Peyer's patch (tissue), 4 donors: Measurements from ENCODE around the gene TNRC6A. TPM values are rescaled to one million over a fixed set of nuclear protein-coding genes. Genes with fewer than 3 reads are reported as not detected.

Source experiments
- DNase-seq, 3 donors: peaks; one replicate each; pipeline ENCODE4 v3.0.0-alpha.2; 2017 to 2019
- H3K27ac ChIP-seq, 4 donors: fragments of 200-600 bp; sonication (generic); one replicate each; pipeline ENCODE4 v1.5.1; 2016 to 2019
- H3K27me3 ChIP-seq, 2 donors: fragments of 200-600 bp; sonication (generic); one replicate each; pipeline ENCODE4 v1.5.1; 2019
- H3K36me3 ChIP-seq, 3 donors: fragments of 200-600 bp; sonication (generic); one replicate each; pipeline ENCODE4 v1.5.1; 2016 to 2019
- H3K4me1 ChIP-seq, 4 donors: fragments of 200-600 bp; sonication (generic); one replicate each; pipeline ENCODE4 v1.5.1; 2016 to 2019
- H3K4me3 ChIP-seq, 4 donors: fragments of 200-600 bp; sonication (generic); 1 replicate in 3 of 4; 2 replicates in 1 of 4; pipeline ENCODE4 v1.5.1; 2016 to 2019; ENCODE audit warnings: mild to moderate bottlenecking in 1 of 4
- H3K9me3 ChIP-seq, 4 donors: fragments of 200-600 bp; sonication (generic); one replicate each; pipeline ENCODE4 v1.5.1; 2016 to 2019; ENCODE audit warnings: mild to moderate bottlenecking in 1 of 4
- POLR2A ChIP-seq, 2 donors: fragments of 450-650 bp; IDR thresholded peaks; one replicate each; pipeline ENCODE4 v1.5.1; 2017; ENCODE audit warnings: antibody characterized with exemption in 2 of 2, mild to moderate bottlenecking in 2 of 2, moderate library complexity in 2 of 2
- total RNA-seq, 4 donors: library from RNA; depleted of rRNA; stranded (reverse); fragments of >200 nt; gene quantifications; one replicate each; pipeline ENCODE4 v1.1.0, GENCODE V29; 2016
- TF ChIP-seq, protein P1 (sequence below), 6 experiments: fragments of 450-650 bp in 4 of 6; fragments of 200-600 bp in 2 of 6; sonication (generic) in 1 of 6; IDR thresholded peaks; one replicate each; pipeline ENCODE4 v1.5.1; 2017 to 2019; ENCODE audit warnings: antibody characterized with exemption in 6 of 6, mild to moderate bottlenecking in 3 of 6, moderate library complexity in 1 of 6

The TNRC6A gene
- total RNA-seq, 4 donors from 2014 or later = 47.3 to 316 (median 85.5) TPM

DNA sequence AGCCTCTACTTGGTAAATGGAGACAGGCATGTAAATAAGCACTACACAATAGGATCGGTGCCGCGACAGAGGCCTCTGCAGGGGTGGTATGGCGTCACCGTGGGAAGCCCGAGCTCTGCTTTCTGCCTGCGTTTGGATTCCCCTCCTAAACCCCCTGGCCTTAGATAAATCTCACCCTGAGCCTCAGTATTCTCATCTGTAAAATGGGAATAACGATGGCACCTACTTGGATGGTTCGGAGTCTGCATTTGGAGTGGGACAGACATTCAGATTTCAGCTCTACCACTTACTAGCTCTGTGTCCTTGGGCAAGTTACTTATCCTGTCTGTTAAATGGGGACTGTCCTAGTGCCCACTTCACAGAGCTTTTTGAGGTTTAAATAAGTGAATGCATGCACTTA is 42.8 kb upstream of the TNRC6A start:
- no peak for TF ChIP-seq POLR2A (IDR thresholded peaks at IDR 0.05)
- TF ChIP-seq, protein P1, sequence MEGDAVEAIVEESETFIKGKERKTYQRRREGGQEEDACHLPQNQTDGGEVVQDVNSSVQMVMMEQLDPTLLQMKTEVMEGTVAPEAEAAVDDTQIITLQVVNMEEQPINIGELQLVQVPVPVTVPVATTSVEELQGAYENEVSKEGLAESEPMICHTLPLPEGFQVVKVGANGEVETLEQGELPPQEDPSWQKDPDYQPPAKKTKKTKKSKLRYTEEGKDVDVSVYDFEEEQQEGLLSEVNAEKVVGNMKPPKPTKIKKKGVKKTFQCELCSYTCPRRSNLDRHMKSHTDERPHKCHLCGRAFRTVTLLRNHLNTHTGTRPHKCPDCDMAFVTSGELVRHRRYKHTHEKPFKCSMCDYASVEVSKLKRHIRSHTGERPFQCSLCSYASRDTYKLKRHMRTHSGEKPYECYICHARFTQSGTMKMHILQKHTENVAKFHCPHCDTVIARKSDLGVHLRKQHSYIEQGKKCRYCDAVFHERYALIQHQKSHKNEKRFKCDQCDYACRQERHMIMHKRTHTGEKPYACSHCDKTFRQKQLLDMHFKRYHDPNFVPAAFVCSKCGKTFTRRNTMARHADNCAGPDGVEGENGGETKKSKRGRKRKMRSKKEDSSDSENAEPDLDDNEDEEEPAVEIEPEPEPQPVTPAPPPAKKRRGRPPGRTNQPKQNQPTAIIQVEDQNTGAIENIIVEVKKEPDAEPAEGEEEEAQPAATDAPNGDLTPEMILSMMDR (IDR thresholded peaks at IDR 0.05) = no peak
- Histone ChIP-seq H3K4me1 (no peaks in the 10 kb centered on the region), H3K27ac (peak overlapping the region in 2 of 4 donors; percentile 42 to 43), H3K36me3 (no peaks in the 10 kb centered on the region), H3K27me3 (no peaks in the 10 kb centered on the region), H3K4me3 (no peak overlapping the region), H3K9me3 (no peaks in the 10 kb centered on the region)
- no peak for DNase-seq

DNA sequence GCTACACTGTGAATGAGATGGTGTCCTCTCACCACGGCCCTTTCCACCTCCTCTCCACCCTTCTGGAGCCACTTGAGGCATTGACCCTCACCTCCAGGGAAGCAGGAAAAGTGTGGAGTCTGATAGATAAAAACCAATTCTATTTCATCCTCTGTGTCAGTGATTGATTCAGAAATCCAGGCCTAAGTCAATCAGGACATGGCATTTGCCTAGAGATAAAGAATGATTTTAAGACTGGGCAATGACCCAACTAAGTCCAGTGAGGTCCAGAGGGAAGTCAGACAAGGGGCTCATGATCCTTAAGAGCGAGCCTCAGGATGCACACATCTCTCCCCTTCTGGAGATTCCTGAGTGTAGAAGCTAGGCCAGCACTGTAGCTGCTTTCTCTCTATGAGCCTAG is 41.1 kb upstream of the TNRC6A start:
- TF ChIP-seq POLR2A (IDR thresholded peaks at IDR 0.05) = no peak
- TF ChIP-seq, protein P1 (IDR thresholded peaks at IDR 0.05) = no peak
- no peaks in the 10 kb centered on the region for H3K36me3 ChIP-seq

DNA sequence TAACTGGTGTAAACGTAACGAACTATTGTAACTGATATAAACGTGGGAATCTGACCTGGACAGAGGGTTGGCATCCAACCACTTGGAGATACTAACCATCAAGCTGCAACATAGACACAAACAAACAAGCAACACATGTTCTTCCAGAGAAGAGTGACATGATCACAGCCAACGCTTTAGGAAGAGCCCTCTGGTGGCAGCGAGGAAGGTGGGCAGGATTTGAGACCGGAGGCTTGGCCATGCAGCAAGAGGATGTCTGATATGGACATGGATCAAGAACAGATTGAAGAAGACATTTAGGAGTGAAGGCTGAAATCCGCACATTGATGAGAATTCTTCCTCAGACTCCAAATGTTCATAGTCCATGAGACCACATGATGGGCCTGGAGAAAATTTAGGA is 40.3 kb upstream of the TNRC6A start:
- Histone ChIP-seq H3K27me3 (no peaks in the 10 kb centered on the region), H3K4me1 (no peaks in the 10 kb centered on the region), H3K36me3 (no peaks in the 10 kb centered on the region), H3K27ac (no peak overlapping the region), H3K4me3 (no peak overlapping the region), H3K9me3 (no peaks in the 10 kb centered on the region)
- no peak for DNase-seq
- TF ChIP-seq, protein P1 (IDR thresholded peaks at IDR 0.05) = peak in 4 of 6 experiments; percentile 20 to 33 (median 27)
- TF ChIP-seq POLR2A (IDR thresholded peaks at IDR 0.05) = no peak

More for the DNA sequence above, 41.1 kb upstream of the TNRC6A start:
- no peaks in the 10 kb centered on the region for H3K9me3 ChIP-seq
- no peak overlapping the region for H3K27ac ChIP-seq
- no peak for DNase-seq
- no peaks in the 10 kb centered on the region for H3K4me1 ChIP-seq
- H3K27me3 ChIP-seq = no peaks in the 10 kb centered on the region
- H3K4me3 ChIP-seq = no peak overlapping the region

DNA sequence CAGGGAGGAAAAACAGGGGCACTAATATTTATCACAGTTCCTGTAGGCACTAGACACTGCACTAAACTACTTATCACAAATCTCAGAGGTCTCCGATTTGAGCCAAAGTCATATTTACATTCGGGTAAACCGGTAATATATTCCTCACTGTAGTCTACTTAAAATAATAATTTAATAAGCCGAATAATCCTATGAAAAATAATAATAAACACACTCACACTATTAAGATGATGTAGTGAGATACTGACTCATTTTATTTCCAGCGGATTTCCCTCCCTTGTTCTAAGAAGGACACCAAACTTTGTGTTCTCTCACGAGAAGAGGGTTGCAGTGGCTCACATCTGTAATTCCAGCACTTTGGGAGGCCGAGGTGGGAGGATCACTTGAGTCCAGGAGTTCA is 36.6 kb upstream of the TNRC6A start:
- Histone ChIP-seq H3K9me3 (no peaks in the 10 kb centered on the region), H3K27ac (no peak overlapping the region), H3K36me3 (no peaks in the 10 kb centered on the region), H3K4me1 (no peaks in the 10 kb centered on the region), H3K27me3 (no peaks in the 10 kb centered on the region), H3K4me3 (no peak overlapping the region)
- no peak for TF ChIP-seq POLR2A (IDR thresholded peaks at IDR 0.05)
- TF ChIP-seq, protein P1 (IDR thresholded peaks at IDR 0.05) = no peak
- DNase-seq = no peak

- H3K27ac ChIP-seq = no peak overlapping the region
- no peaks in the 10 kb centered on the region for H3K9me3 ChIP-seq
- no peaks in the 10 kb centered on the region for H3K36me3 ChIP-seq
- no peak for DNase-seq
- no peaks in the 10 kb centered on the region for H3K27me3 ChIP-seq
- H3K4me3 ChIP-seq = no peak overlapping the region
- no peak for TF ChIP-seq POLR2A (IDR thresholded peaks at IDR 0.05)
- TF ChIP-seq, protein P1 (IDR thresholded peaks at IDR 0.05) = no peak
- no peaks in the 10 kb centered on the region for H3K4me1 ChIP-seq
Observed at GRCh38 chr16:24694931-24695330, 34.5 kb upstream of the TNRC6A start.

DNA sequence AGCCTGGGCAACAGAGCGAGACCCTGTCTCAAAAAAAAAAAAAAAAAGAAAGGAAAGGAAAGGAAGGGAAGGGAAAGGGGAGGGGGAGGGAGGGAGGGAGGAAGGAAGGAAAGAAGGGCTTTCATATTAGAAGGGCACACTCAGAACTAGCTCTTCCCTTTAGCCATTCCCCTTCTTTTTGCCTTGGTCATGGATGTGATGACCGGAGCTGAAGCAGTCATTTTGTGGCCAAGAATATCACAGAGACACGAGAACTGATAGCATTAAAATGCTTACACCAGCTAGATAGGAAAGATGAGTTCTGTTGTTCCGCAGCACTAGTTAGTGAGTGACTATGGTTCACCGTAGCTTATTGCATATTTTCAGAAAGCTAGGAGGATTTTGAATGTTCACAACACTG is 32.8 kb upstream of the TNRC6A start:
- H3K4me1 ChIP-seq = peaks cover 0 to 6% (median 0%) of the 10 kb centered on the region in 4 donors
- H3K27me3 ChIP-seq = no peaks in the 10 kb centered on the region
- no peaks in the 10 kb centered on the region for H3K9me3 ChIP-seq
- no peak overlapping the region for H3K27ac ChIP-seq
- no peak overlapping the region for H3K4me3 ChIP-seq
- no peak for DNase-seq
- no peak for TF ChIP-seq POLR2A (IDR thresholded peaks at IDR 0.05)
- TF ChIP-seq, protein P1 (IDR thresholded peaks at IDR 0.05) = no peak
- no peaks in the 10 kb centered on the region for H3K36me3 ChIP-seq
